WTC11 (cell line): ENCODE data around the gene SORCS1.

ENCODE experiments used
- CREM ChIP-seq: sonication (generic); formaldehyde crosslinking; IDR thresholded peaks from 2 replicates; pipeline ENCODE4 v1.8.1; 2022; ENCODE audit warnings: mild to moderate bottlenecking, missing genetic modification reagents, moderate library complexity
- ETV6 ChIP-seq: sonication (generic); formaldehyde crosslinking; IDR thresholded peaks from 2 replicates; pipeline ENCODE4 v1.8.1; 2022; ENCODE audit warnings: mild to moderate bottlenecking, missing genetic modification reagents
- FOXJ3 ChIP-seq: sonication (generic); formaldehyde crosslinking; IDR thresholded peaks from 2 replicates; pipeline ENCODE4 v1.9.0; 2021; ENCODE audit warnings: missing genetic modification reagents, mild to moderate bottlenecking, borderline replicate concordance
- FOXK1 ChIP-seq: sonication (generic); formaldehyde crosslinking; IDR thresholded peaks from 2 replicates; pipeline ENCODE4 v1.8.0; 2022; ENCODE audit warnings: mild to moderate bottlenecking, moderate library complexity, missing genetic modification reagents
- KAT7 ChIP-seq: sonication (generic); formaldehyde crosslinking; IDR thresholded peaks from 2 replicates; pipeline ENCODE4 v1.8.1; 2023; ENCODE audit warnings: missing genetic modification reagents, mild to moderate bottlenecking, borderline replicate concordance
- NFE2L1 ChIP-seq: sonication (generic); formaldehyde crosslinking; IDR thresholded peaks from 2 replicates; pipeline ENCODE4 v1.8.1; 2023; ENCODE audit warnings: missing genetic modification reagents
- NR3C1 ChIP-seq: sonication (generic); formaldehyde crosslinking; conservative IDR thresholded peaks from 2 replicates; pipeline ENCODE4 v1.8.1; 2023; ENCODE audit warnings: low read depth, mild to moderate bottlenecking, missing genetic modification reagents
- USF2 ChIP-seq: sonication (generic); formaldehyde crosslinking; IDR thresholded peaks from 2 replicates; pipeline ENCODE4 v1.8.1; 2023; ENCODE audit warnings: mild to moderate bottlenecking, missing genetic modification reagents, moderate library complexity
- ZNF232 ChIP-seq: sonication (generic); formaldehyde crosslinking; IDR thresholded peaks from 2 replicates; pipeline ENCODE4 v1.8.0; 2022; ENCODE audit warnings: mild to moderate bottlenecking, missing genetic modification reagents
- TF ChIP-seq, protein P1 (sequence below): fragments of 200-600 bp; IDR thresholded peaks from 2 replicates; pipeline ENCODE4 v1.8.0; 2022; ENCODE audit warnings: antibody characterized with exemption
- TF ChIP-seq, protein P2 (sequence below): sonication (generic); formaldehyde crosslinking; IDR thresholded peaks from 2 replicates; pipeline ENCODE4 v1.8.0; 2022; ENCODE audit warnings: mild to moderate bottlenecking, missing genetic modification reagents
- TF ChIP-seq, protein P3 (sequence below): sonication (generic); formaldehyde crosslinking; IDR thresholded peaks from 2 replicates; pipeline ENCODE4 v1.8.1; 2023; ENCODE audit warnings: mild to moderate bottlenecking, missing genetic modification reagents, moderate library complexity
- TF ChIP-seq, protein P4 (sequence below): sonication (generic); formaldehyde crosslinking; IDR thresholded peaks from 2 replicates; pipeline ENCODE4 v1.8.0; 2022; ENCODE audit warnings: missing genetic modification reagents
- TF ChIP-seq, protein P5 (sequence below): sonication (generic); formaldehyde crosslinking; conservative IDR thresholded peaks from 2 replicates; pipeline ENCODE4 v1.8.1; 2022; ENCODE audit warnings: mild to moderate bottlenecking, missing genetic modification reagents

DNA sequence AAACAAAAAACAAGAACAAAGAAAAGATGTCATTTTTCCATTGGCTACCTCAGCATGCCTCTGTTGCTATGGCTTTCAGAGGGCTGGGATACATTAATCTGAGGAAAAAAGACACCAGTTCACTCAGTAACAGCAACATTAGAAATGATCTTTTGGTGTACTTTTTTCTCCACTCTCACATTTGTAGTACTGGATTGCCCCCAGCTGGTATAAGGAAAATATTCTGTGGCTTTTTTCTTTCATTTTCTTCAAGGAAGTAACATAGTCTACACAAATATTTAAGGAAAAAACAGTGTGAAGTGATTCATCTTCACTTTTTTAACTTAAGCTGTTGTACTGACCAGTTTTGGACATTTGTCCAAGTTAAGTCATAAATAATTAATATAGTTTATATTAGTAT is 482.3 kb downstream of the SORCS1 start:
- TF ChIP-seq USF2 (CRISPR knock-in tag) (no peak), KAT7 (CRISPR knock-in tag) (no peak), ZNF232 (no peak), CREM (no peak), NFE2L1 (CRISPR knock-in tag) (no peak), FOXJ3 (CRISPR knock-in tag) (no peak), FOXK1 (CRISPR knock-in tag) (no peak), NR3C1 (CRISPR knock-in tag) (no peak), ETV6 (CRISPR knock-in tag) (no peak)
- TF ChIP-seq, protein P1, sequence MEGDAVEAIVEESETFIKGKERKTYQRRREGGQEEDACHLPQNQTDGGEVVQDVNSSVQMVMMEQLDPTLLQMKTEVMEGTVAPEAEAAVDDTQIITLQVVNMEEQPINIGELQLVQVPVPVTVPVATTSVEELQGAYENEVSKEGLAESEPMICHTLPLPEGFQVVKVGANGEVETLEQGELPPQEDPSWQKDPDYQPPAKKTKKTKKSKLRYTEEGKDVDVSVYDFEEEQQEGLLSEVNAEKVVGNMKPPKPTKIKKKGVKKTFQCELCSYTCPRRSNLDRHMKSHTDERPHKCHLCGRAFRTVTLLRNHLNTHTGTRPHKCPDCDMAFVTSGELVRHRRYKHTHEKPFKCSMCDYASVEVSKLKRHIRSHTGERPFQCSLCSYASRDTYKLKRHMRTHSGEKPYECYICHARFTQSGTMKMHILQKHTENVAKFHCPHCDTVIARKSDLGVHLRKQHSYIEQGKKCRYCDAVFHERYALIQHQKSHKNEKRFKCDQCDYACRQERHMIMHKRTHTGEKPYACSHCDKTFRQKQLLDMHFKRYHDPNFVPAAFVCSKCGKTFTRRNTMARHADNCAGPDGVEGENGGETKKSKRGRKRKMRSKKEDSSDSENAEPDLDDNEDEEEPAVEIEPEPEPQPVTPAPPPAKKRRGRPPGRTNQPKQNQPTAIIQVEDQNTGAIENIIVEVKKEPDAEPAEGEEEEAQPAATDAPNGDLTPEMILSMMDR: no peak
- TF ChIP-seq, protein P2, sequence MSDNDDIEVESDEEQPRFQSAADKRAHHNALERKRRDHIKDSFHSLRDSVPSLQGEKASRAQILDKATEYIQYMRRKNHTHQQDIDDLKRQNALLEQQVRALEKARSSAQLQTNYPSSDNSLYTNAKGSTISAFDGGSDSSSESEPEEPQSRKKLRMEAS (CRISPR knock-in tag): no peak
- TF ChIP-seq, protein P3, sequence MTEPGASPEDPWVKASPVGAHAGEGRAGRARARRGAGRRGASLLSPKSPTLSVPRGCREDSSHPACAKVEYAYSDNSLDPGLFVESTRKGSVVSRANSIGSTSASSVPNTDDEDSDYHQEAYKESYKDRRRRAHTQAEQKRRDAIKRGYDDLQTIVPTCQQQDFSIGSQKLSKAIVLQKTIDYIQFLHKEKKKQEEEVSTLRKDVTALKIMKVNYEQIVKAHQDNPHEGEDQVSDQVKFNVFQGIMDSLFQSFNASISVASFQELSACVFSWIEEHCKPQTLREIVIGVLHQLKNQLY: no peak
- TF ChIP-seq, protein P4, sequence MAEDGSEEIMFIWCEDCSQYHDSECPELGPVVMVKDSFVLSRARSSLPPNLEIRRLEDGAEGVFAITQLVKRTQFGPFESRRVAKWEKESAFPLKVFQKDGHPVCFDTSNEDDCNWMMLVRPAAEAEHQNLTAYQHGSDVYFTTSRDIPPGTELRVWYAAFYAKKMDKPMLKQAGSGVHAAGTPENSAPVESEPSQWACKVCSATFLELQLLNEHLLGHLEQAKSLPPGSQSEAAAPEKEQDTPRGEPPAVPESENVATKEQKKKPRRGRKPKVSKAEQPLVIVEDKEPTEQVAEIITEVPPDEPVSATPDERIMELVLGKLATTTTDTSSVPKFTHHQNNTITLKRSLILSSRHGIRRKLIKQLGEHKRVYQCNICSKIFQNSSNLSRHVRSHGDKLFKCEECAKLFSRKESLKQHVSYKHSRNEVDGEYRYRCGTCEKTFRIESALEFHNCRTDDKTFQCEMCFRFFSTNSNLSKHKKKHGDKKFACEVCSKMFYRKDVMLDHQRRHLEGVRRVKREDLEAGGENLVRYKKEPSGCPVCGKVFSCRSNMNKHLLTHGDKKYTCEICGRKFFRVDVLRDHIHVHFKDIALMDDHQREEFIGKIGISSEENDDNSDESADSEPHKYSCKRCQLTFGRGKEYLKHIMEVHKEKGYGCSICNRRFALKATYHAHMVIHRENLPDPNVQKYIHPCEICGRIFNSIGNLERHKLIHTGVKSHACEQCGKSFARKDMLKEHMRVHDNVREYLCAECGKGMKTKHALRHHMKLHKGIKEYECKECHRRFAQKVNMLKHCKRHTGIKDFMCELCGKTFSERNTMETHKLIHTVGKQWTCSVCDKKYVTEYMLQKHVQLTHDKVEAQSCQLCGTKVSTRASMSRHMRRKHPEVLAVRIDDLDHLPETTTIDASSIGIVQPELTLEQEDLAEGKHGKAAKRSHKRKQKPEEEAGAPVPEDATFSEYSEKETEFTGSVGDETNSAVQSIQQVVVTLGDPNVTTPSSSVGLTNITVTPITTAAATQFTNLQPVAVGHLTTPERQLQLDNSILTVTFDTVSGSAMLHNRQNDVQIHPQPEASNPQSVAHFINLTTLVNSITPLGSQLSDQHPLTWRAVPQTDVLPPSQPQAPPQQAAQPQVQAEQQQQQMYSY: no peak
- TF ChIP-seq, protein P5, sequence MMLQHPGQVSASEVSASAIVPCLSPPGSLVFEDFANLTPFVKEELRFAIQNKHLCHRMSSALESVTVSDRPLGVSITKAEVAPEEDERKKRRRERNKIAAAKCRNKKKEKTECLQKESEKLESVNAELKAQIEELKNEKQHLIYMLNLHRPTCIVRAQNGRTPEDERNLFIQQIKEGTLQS: no peak
